LNCaP clone FGC (cell line): ENCODE data around the gene SHCBP1L.

ENCODE experiments used
- DNase-seq: peaks from one replicate; pipeline ENCODE4 v3.0.0-alpha.2; 2011; ENCODE audit warnings: low read depth
- H3K4me3 ChIP-seq: 2 replicates; pipeline ENCODE4 v1.5.1; 2011; ENCODE audit warnings: mild to moderate bottlenecking, low read depth, low read length, control low read depth
- CTCF ChIP-seq: IDR thresholded peaks from 2 replicates; pipeline ENCODE4 v1.5.1; 2012; ENCODE audit warnings: mild to moderate bottlenecking; ENCODE audit not compliant: control insufficient read depth, insufficient read depth; ENCODE audit errors: extremely low read depth

SHCBP1L gene

GRCh38 chr1:182993746-182994145 is 40.8 kb upstream of the SHCBP1L start:
- no peak overlapping the region for H3K4me3 ChIP-seq
- no peak for DNase-seq
- no peak for TF ChIP-seq CTCF

- no peak overlapping the region for H3K4me3 ChIP-seq
- DNase-seq = no peak
- no peak for TF ChIP-seq CTCF
Measured at GRCh38 chr1:182990413-182991144, 37.6 kb upstream of the SHCBP1L start.

GRCh38 chr1:182985876-182986275 is 32.9 kb upstream of the SHCBP1L start:
- no peak for DNase-seq
- TF ChIP-seq CTCF = no peak
- no peak overlapping the region for H3K4me3 ChIP-seq

- no peak for DNase-seq
- H3K4me3 ChIP-seq = no peak overlapping the region
- TF ChIP-seq CTCF = no peak
Measured at GRCh38 chr1:182984621-182985020, 31.7 kb upstream of the SHCBP1L start.

- DNase-seq = no peak
- TF ChIP-seq CTCF = no peak
- H3K4me3 ChIP-seq = no peak overlapping the region
Measured at GRCh38 chr1:182984138-182984537, 31.2 kb upstream of the SHCBP1L start.

GRCh38 chr1:182978151-182978853 is 25.3 kb upstream of the SHCBP1L start:
- no peak overlapping the region for H3K4me3 ChIP-seq
- no peak for TF ChIP-seq CTCF
- DNase-seq = no peak

GRCh38 chr1:182977480-182977879 is 24.5 kb upstream of the SHCBP1L start:
- no peak for DNase-seq
- no peak overlapping the region for H3K4me3 ChIP-seq
- no peak for TF ChIP-seq CTCF
